Trophoblast cell (in vitro differentiated cells and primary cell): ENCODE measurements around the gene COL25A1.

Experiments used
- DNase-seq, 2 donors: peaks; one replicate each; pipeline ENCODE4 v3.0.0-alpha.2; 2016
- H2AFZ ChIP-seq: 2 replicates; pipeline ENCODE4 v1.6.1; 2013; ENCODE audit warnings: low read length, moderate library complexity, mild to moderate bottlenecking; ENCODE audit not compliant: insufficient read depth, poor library complexity
- H2AK5ac ChIP-seq: 2 replicates; pipeline ENCODE4 v1.6.1; 2013; ENCODE audit warnings: mild to moderate bottlenecking, low read length
- H2BK120ac ChIP-seq: 2 replicates; pipeline ENCODE4 v1.6.1; 2013; ENCODE audit warnings: low read length, mild to moderate bottlenecking, moderate library complexity; ENCODE audit not compliant: insufficient read depth, poor library complexity
- H2BK12ac ChIP-seq: 2 replicates; pipeline ENCODE4 v1.6.1; 2013; ENCODE audit warnings: mild to moderate bottlenecking, low read length, moderate library complexity
- H2BK5ac ChIP-seq: 2 replicates; pipeline ENCODE4 v1.6.1; 2013; ENCODE audit warnings: low read length, low read depth, moderate library complexity, mild to moderate bottlenecking; ENCODE audit not compliant: poor library complexity
- H3K14ac ChIP-seq: 2 replicates; pipeline ENCODE4 v1.6.1; 2013; ENCODE audit warnings: mild to moderate bottlenecking, low read length
- H3K18ac ChIP-seq: 2 replicates; pipeline ENCODE4 v1.6.1; 2013; ENCODE audit warnings: mild to moderate bottlenecking, low read length
- H3K23ac ChIP-seq: 2 replicates; pipeline ENCODE4 v1.6.1; 2013; ENCODE audit warnings: low read length
- H3K27ac ChIP-seq: 2 replicates; pipeline ENCODE4 v1.5.1; 2013; ENCODE audit warnings: low read depth, mild to moderate bottlenecking, inconsistent platforms, low read length, moderate library complexity
- H3K27me3 ChIP-seq: 2 replicates; pipeline ENCODE4 v1.6.1; 2013; ENCODE audit warnings: inconsistent platforms, mild to moderate bottlenecking, low read length, moderate library complexity; ENCODE audit not compliant: insufficient read depth
- H3K36me3 ChIP-seq, 2 experiments: 1 replicate in 1 of 2; 2 replicates in 1 of 2; pipeline ENCODE4 v1.6.1; 2013; ENCODE audit warnings: low read length in 2 of 2, mild to moderate bottlenecking in 2 of 2, moderate library complexity in 1 of 2; ENCODE audit not compliant: insufficient read depth in 2 of 2, control insufficient read depth in 1 of 2
- H3K4ac ChIP-seq: 2 replicates; pipeline ENCODE4 v1.6.1; 2013; ENCODE audit warnings: low read depth, mild to moderate bottlenecking, low read length, moderate library complexity
- H3K4me1 ChIP-seq, 2 experiments: 1 replicate in 1 of 2; 2 replicates in 1 of 2; pipeline ENCODE4 v1.6.1; 2013; ENCODE audit warnings: low read length in 2 of 2, mild to moderate bottlenecking in 2 of 2, moderate library complexity in 1 of 2; ENCODE audit not compliant: insufficient read depth in 2 of 2, control insufficient read depth in 1 of 2
- H3K4me2 ChIP-seq: 2 replicates; pipeline ENCODE4 v1.6.1; 2013; ENCODE audit warnings: inconsistent platforms, mild to moderate bottlenecking, low read length, moderate library complexity
- H3K4me3 ChIP-seq: 2 replicates; pipeline ENCODE4 v1.5.1; 2013; ENCODE audit warnings: mild to moderate bottlenecking, low read depth, low read length, inconsistent platforms
- H3K79me1 ChIP-seq: one replicate; pipeline ENCODE4 v1.6.1; 2013; ENCODE audit warnings: low read length
- H3K79me2 ChIP-seq: 2 replicates; pipeline ENCODE4 v1.6.1; 2013; ENCODE audit warnings: low read length, mild to moderate bottlenecking; ENCODE audit not compliant: control insufficient read depth, insufficient read depth, poor library complexity
- H3K9ac ChIP-seq: 2 replicates; pipeline ENCODE4 v1.6.1; 2013; ENCODE audit warnings: mild to moderate bottlenecking, low read length
- H3K9me3 ChIP-seq: 2 replicates; pipeline ENCODE4 v1.6.1; 2013; ENCODE audit warnings: low read depth, mild to moderate bottlenecking, control low read depth, inconsistent platforms, low read length; ENCODE audit not compliant: insufficient read depth
- H4K12ac ChIP-seq: 2 replicates; pipeline ENCODE4 v1.6.1; 2013; ENCODE audit warnings: low read depth, mild to moderate bottlenecking, low read length, moderate library complexity
- H4K8ac ChIP-seq: 2 replicates; pipeline ENCODE4 v1.6.1; 2013; ENCODE audit warnings: low read depth, mild to moderate bottlenecking, low read length, moderate library complexity
- H4K91ac ChIP-seq: one replicate; pipeline ENCODE4 v1.6.1; 2013; ENCODE audit warnings: low read depth, mild to moderate bottlenecking, low read length, moderate library complexity
- WGBS: extraction: QIAGEN DNeasy Blood & Tissue Kit; methylation state at CpG from one replicate; pipeline ENCODE4 v1.1.7; 2013; ENCODE audit warnings: missing lambda C conversion rate; ENCODE audit not compliant: insufficient read length, insufficient coverage; ENCODE audit errors: extremely low coverage; 5-methylcytosine and 5-hydroxymethylcytosine counted together

The COL25A1 gene

DNA sequence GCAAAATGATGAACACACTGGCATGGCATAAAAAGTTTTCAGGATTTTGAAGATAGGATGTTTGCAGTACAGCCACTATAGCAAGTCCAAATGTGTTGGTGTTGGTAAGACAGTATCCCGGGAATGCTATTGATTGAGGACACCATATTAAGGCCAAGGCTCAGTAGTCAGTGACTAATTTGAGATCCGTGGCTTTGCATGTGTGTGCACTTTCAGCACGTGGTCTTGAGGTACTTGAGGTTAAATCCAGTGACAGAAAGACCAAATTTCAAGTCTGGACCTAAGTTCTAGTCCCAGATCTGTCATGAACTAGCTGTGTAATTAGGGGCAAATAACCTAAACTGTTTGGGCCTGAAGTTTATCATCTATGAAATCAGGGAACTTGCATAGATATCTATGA lies 463.1 kb downstream of the COL25A1 start:
- Histone ChIP-seq H3K18ac (no peak overlapping the region), H3K9ac (no peak overlapping the region)

DNA sequence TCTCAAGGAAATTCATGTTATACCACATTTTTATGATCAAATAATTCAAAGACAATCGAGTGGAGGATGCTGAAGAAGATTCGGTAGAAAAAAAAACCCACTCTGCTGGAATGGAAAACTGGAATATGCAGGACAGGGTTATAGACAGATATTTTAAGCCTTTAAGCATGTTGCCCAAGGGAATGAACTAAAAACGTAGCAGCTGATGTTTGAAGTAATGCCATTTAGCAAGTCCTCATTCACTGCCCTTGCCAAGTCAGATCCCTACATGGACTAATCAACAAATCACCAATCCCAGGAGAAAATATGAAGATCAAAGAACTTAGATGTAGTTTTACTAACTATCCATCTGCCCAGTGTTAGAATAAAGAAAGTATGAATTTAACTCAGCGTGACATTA lies 464.0 kb downstream of the COL25A1 start:
- DNase-seq = no peak
- no peak overlapping the region for H4K12ac ChIP-seq
- H3K4me3 ChIP-seq = no peak overlapping the region
- no peaks in the 10 kb centered on the region for H3K79me1 ChIP-seq
- no peak overlapping the region for H3K4ac ChIP-seq
- H2BK5ac ChIP-seq = no peak overlapping the region
- no CpG with 5 or more reads among the region's 4 CpGs for WGBS
- no peak overlapping the region for H3K9ac ChIP-seq
- no peaks in the 10 kb centered on the region for H3K27me3 ChIP-seq
- H2BK120ac ChIP-seq = no peak overlapping the region
- no peaks in the 10 kb centered on the region for H3K79me2 ChIP-seq
- H3K36me3 ChIP-seq = no peaks in the 10 kb centered on the region
- H4K91ac ChIP-seq = no peak overlapping the region
- no peaks in the 10 kb centered on the region for H3K9me3 ChIP-seq
- H3K4me1 ChIP-seq = no peaks in the 10 kb centered on the region
- H2AFZ ChIP-seq = no peak overlapping the region
- H3K4me2 ChIP-seq = no peak overlapping the region
- no peak overlapping the region for H3K27ac ChIP-seq
- no peak overlapping the region for H3K18ac ChIP-seq
- H2BK12ac ChIP-seq = no peak overlapping the region
- H3K23ac ChIP-seq = no peak overlapping the region
- H2AK5ac ChIP-seq = no peak overlapping the region
- H4K8ac ChIP-seq = no peak overlapping the region
- no peak overlapping the region for H3K14ac ChIP-seq

More for the DNA sequence above, 463.1 kb downstream of the COL25A1 start:
- Histone ChIP-seq H3K79me2 (no peaks in the 10 kb centered on the region), H3K36me3 (no peaks in the 10 kb centered on the region), H3K14ac (no peak overlapping the region), H2AK5ac (no peak overlapping the region), H3K27ac (no peak overlapping the region), H4K91ac (no peak overlapping the region), H2AFZ (no peak overlapping the region), H2BK12ac (no peak overlapping the region), H3K4ac (no peak overlapping the region), H4K12ac (no peak overlapping the region), H4K8ac (no peak overlapping the region), H3K27me3 (no peaks in the 10 kb centered on the region), H3K4me1 (no peaks in the 10 kb centered on the region), H2BK5ac (no peak overlapping the region), H2BK120ac (no peak overlapping the region), H3K9me3 (no peaks in the 10 kb centered on the region), H3K4me2 (no peak overlapping the region), H3K79me1 (no peaks in the 10 kb centered on the region), H3K23ac (no peak overlapping the region), H3K4me3 (no peak overlapping the region)
- WGBS = no CpG with 5 or more reads among the region's 3 CpGs
- no peak for DNase-seq

DNA sequence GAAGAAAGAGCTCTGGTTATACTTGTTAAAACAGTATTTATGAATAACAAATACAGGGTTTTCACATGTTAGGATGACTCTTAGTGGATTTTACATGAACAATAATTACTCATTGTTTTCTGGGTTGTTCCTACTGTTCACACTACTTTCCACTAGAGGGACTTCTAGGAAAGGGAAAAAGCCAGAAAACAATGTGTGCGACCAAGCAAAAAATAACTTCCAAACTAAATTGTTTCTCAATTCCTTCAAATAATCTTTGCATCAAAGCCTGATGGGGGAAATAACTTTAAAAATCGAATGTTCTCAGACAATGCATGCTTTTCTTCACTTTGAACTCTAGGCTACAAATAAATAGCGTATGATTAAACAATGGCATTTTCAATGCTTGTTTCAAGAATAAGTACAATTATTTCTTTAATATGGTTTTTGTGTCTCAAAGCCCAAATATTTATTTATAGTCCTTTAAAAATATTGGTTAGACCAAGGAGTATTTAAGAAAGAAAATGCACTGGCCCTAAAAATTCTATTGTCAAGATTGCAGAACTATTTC lies 467.5 kb downstream of the COL25A1 start:
- H2BK5ac ChIP-seq = no peak overlapping the region
- H3K14ac ChIP-seq = no peak overlapping the region
- H3K36me3 ChIP-seq = no peaks in the 10 kb centered on the region
- no peaks in the 10 kb centered on the region for H3K9me3 ChIP-seq
- no peak overlapping the region for H4K12ac ChIP-seq
- no CpG with 5 or more reads among the region's 3 CpGs for WGBS
- H2BK12ac ChIP-seq = no peak overlapping the region
- H3K27me3 ChIP-seq = no peaks in the 10 kb centered on the region
- no peak overlapping the region for H2AFZ ChIP-seq
- no peaks in the 10 kb centered on the region for H3K79me1 ChIP-seq
- no peak overlapping the region for H3K4ac ChIP-seq
- H2BK120ac ChIP-seq = no peak overlapping the region
- no peak overlapping the region for H3K9ac ChIP-seq
- H4K91ac ChIP-seq = no peak overlapping the region
- H3K4me1 ChIP-seq = no peaks in the 10 kb centered on the region
- no peak overlapping the region for H3K4me2 ChIP-seq
- H4K8ac ChIP-seq = no peak overlapping the region
- H3K79me2 ChIP-seq = no peaks in the 10 kb centered on the region
- peak in 1 of 2 donors; percentile 59 for DNase-seq
- no peak overlapping the region for H3K27ac ChIP-seq
- H2AK5ac ChIP-seq = no peak overlapping the region
- no peak overlapping the region for H3K23ac ChIP-seq
- no peak overlapping the region for H3K18ac ChIP-seq
- H3K4me3 ChIP-seq = no peak overlapping the region

DNA sequence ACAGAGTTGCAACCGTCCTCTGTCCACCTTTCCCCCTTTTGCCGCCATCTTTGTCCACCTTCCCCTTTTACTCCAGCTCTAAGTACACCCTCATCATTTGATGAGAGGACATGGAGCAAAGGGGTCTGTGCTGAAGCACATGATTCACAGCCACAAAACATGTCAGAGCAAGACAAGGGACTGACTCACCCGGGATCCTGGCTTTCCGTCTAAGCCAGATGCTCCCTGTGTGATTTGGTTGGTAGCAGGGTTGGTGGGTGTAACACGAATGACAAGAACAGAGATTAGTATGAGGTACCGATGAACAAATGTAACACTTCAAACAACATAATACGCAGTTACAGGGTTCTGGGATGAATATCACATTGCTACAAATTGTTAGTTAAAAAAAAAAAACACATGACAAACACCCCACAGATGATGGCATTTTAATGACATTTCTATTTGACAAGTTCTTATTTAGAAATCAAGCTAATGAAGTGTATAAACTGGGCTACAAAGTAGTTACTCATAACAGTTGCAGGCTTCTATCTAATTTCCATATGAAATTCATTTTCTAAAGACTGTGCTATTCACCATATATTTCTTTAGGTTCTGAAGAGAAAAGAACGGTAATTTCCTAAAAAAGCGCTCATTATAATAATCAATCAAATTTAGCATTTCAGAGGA lies 468.2 kb downstream of the COL25A1 start:
- Histone ChIP-seq H2AK5ac (no peak overlapping the region), H3K14ac (no peak overlapping the region), H4K8ac (no peak overlapping the region), H3K4me2 (no peak overlapping the region), H3K9ac (peak overlapping the region; percentile 17), H2BK12ac (no peak overlapping the region), H2BK120ac (no peak overlapping the region), H4K91ac (no peak overlapping the region), H3K23ac (no peak overlapping the region), H2AFZ (no peak overlapping the region), H2BK5ac (no peak overlapping the region), H3K9me3 (no peaks in the 10 kb centered on the region), H3K4me1 (no peaks in the 10 kb centered on the region), H3K27ac (no peak overlapping the region), H3K27me3 (no peaks in the 10 kb centered on the region), H3K18ac (no peak overlapping the region), H3K79me2 (no peaks in the 10 kb centered on the region), H3K36me3 (no peaks in the 10 kb centered on the region), H3K4ac (no peak overlapping the region), H4K12ac (no peak overlapping the region), H3K79me1 (no peaks in the 10 kb centered on the region), H3K4me3 (no peak overlapping the region)
- no peak for DNase-seq
- WGBS = no CpG with 5 or more reads among the region's 9 CpGs
